WTC11 (cell line): Measurements from ENCODE around the gene KCNK7.

Experiments
- ATF2 ChIP-seq: sonication (generic); formaldehyde crosslinking; IDR thresholded peaks from 2 replicates; pipeline ENCODE4 v1.8.1; 2022; ENCODE audit warnings: low read depth, missing genetic modification reagents, borderline replicate concordance
- CBFB ChIP-seq: sonication (generic); formaldehyde crosslinking; IDR thresholded peaks from 2 replicates; pipeline ENCODE4 v1.8.1; 2022; ENCODE audit warnings: mild to moderate bottlenecking, low read depth, missing genetic modification reagents
- CREB1 ChIP-seq: sonication (generic); formaldehyde crosslinking; IDR thresholded peaks from 2 replicates; pipeline ENCODE4 v1.8.0; 2023; ENCODE audit warnings: mild to moderate bottlenecking, missing genetic modification reagents
- CTCF ChIP-seq: fragments of 200-600 bp; IDR thresholded peaks from 2 replicates; pipeline ENCODE4 v1.8.0; 2022; ENCODE audit warnings: antibody characterized with exemption
- EMX1 ChIP-seq: fragments of 250-450 bp; sonication (Bioruptor Pico); IDR thresholded peaks from 2 replicates; pipeline ENCODE4 v1.8.0; 2021; ENCODE audit warnings: mild to moderate bottlenecking
- IRF1 ChIP-seq: sonication (generic); formaldehyde crosslinking; IDR thresholded peaks from 2 replicates; pipeline ENCODE4 v1.8.0; 2023; ENCODE audit warnings: missing genetic modification reagents
- MAX ChIP-seq: sonication (generic); formaldehyde crosslinking; IDR thresholded peaks from 2 replicates; pipeline ENCODE4 v1.8.0; 2022; ENCODE audit warnings: mild to moderate bottlenecking, missing genetic modification reagents
- TCF7 ChIP-seq: sonication (generic); formaldehyde crosslinking; IDR thresholded peaks from 2 replicates; pipeline ENCODE4 v1.8.0; 2022; ENCODE audit warnings: mild to moderate bottlenecking, low read depth, missing genetic modification reagents, moderate library complexity
- ZNF512 ChIP-seq: sonication (generic); formaldehyde crosslinking; IDR thresholded peaks from 2 replicates; pipeline ENCODE4 v1.8.1; 2022; ENCODE audit warnings: missing genetic modification reagents, borderline replicate concordance
- ZNF532 ChIP-seq: fragments of 250-450 bp; sonication (Bioruptor Pico); IDR thresholded peaks from 2 replicates; pipeline ENCODE4 v1.9.0; 2021; ENCODE audit warnings: mild to moderate bottlenecking, borderline replicate concordance

- TF ChIP-seq IRF1 (no peak), CTCF (no peak), TCF7 (CRISPR knock-in tag) (no peak), ZNF512 (CRISPR knock-in tag) (no peak), CREB1 (no peak), MAX (CRISPR knock-in tag) (no peak), CBFB (CRISPR knock-in tag) (no peak), ZNF532 (no peak), ATF2 (CRISPR knock-in tag) (no peak), EMX1 (no peak)
These were observed 37.3 kb downstream of the KCNK7 start, which contains the start of gene LTBP3 for GRCh38 chr11:65558002-65558929.
